Central memory CD8-positive, alpha-beta T cell (primary cell): ENCODE measurements around the gene MYL12A.

Experiments used
- ATAC-seq: fragments of 150-1000 bp; cut with Tn5 transposase; replicated peaks from 2 replicates; pipeline ENCODE4 v1.10.0; 2022; ENCODE audit warnings: mild to moderate bottlenecking, moderate FRiP score, moderate number of reproducible peaks; ENCODE audit not compliant: poor library complexity, severe bottlenecking; ENCODE audit errors: extremely low read depth
- DNase-seq, 2 donors: peaks; one replicate each; pipeline ENCODE4 v3.0.0; 2021; ENCODE audit warnings: low spot score in 2 of 2
- H3K27ac Mint-ChIP-seq: one replicate; pipeline ENCODE4 v1.8.0; 2022; ENCODE audit warnings: low read depth, mild to moderate bottlenecking, moderate library complexity, mixed read lengths
- H3K27me3 Mint-ChIP-seq: one replicate; pipeline ENCODE4 v1.8.0; 2022; ENCODE audit warnings: mixed read lengths
- H3K36me3 Mint-ChIP-seq: one replicate; pipeline ENCODE4 v1.8.0; 2022; ENCODE audit warnings: mild to moderate bottlenecking, moderate library complexity, mixed read lengths; ENCODE audit not compliant: insufficient read depth
- H3K4me1 Mint-ChIP-seq: one replicate; pipeline ENCODE4 v1.8.0; 2022; ENCODE audit warnings: mixed read lengths
- H3K4me3 Mint-ChIP-seq: one replicate; pipeline ENCODE4 v1.8.0; 2022; ENCODE audit warnings: mild to moderate bottlenecking, moderate library complexity, mixed read lengths
- H3K9me3 Mint-ChIP-seq: one replicate; pipeline ENCODE4 v1.8.0; 2022; ENCODE audit warnings: mixed read lengths

MYL12A gene

GRCh38 chr18:3251249-3251962 is 3.8 kb downstream of the MYL12A start:
- ATAC-seq = no peak
- no peak for DNase-seq
- Mint-ChIP-seq H3K27me3 (no peaks in the 10 kb centered on the region), H3K27ac (peak overlapping the region; percentile 55), H3K36me3 (peaks cover 68% of the 10 kb centered on the region), H3K9me3 (no peaks in the 10 kb centered on the region), H3K4me1 (peaks cover 72% of the 10 kb centered on the region), H3K4me3 (peak overlapping the region; percentile 61)

DNA sequence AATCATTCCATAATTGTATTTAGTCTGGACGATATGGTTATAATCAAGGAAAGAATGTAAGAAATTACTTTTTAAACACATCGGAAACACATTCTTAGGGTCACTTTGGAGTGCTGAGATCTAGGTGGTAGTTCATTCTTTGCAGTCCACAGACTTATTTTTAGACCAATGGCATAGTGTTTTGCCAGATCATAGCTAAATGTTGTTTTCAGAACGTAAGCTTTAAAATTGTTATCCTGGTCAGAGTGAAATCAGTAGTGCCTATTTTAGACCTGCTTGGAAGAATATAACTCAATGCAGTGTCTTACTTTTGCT is 4.3 kb downstream of the MYL12A start:
- Mint-ChIP-seq H3K27me3 (no peaks in the 10 kb centered on the region), H3K4me1 (peaks cover 67% of the 10 kb centered on the region), H3K27ac (peak overlapping the region; percentile 55), H3K9me3 (no peaks in the 10 kb centered on the region), H3K4me3 (peak overlapping the region; percentile 61), H3K36me3 (peaks cover 69% of the 10 kb centered on the region)
- ATAC-seq (no peak), DNase-seq (no peak)

- Mint-ChIP-seq H3K36me3 (peaks cover 70% of the 10 kb centered on the region), H3K27me3 (no peaks in the 10 kb centered on the region), H3K9me3 (no peaks in the 10 kb centered on the region), H3K4me1 (peaks cover 70% of the 10 kb centered on the region), H3K4me3 (peak overlapping the region; percentile 61), H3K27ac (peak overlapping the region; percentile 55)
- ATAC-seq (no peak), DNase-seq (no peak)
Measured at GRCh38 chr18:3252843-3253242, 5.2 kb downstream of the MYL12A start.

DNA sequence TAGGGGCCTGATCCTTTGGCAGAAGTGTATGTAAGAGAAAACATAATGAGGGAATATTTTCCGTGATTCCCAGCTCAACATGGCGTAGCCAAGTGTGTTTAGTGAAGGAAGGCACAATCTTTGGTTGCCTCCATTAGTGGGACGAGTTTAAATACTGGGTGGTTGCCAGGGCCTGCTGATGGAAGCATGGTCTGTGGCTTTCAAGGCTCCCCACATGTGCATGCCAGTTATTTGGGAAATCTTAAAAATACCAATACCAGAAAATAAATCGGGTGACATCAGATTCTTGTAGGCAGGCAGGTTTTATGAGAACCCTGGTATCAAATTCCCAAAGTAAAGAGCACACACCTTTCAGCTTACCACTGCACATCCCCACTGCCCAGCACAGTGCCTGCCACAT is 7.1 kb downstream of the MYL12A start:
- ATAC-seq = no peak
- no peak for DNase-seq
- Mint-ChIP-seq H3K4me1 (peaks cover 82% of the 10 kb centered on the region), H3K4me3 (peak overlapping the region; percentile 4), H3K9me3 (no peaks in the 10 kb centered on the region), H3K27ac (peak overlapping the region; percentile 55), H3K36me3 (peaks cover 67% of the 10 kb centered on the region), H3K27me3 (no peaks in the 10 kb centered on the region)

DNA sequence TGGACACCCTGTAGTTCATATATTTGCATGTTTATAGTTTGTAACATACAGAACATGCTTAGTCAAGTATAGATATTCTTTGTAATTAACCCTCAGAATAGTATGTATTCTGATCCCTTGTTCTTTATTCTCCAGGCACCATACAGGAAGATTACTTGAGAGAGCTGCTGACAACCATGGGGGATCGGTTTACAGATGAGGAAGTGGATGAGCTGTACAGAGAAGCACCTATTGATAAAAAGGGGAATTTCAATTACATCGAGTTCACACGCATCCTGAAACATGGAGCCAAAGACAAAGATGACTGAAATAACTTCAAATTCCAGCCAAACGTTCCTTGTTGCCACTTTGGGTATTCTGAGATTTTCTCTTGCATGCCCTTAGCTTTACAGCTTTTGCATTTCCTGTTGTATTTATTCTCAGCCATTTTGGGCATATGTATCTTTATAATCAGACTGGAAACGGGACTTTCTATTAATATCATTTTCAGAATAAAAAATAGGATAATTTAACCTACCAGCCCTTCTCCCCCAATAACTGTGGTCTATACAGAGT is 8.1 kb downstream of the MYL12A start:
- Mint-ChIP-seq H3K36me3 (peaks cover 60% of the 10 kb centered on the region), H3K4me1 (peaks cover 82% of the 10 kb centered on the region), H3K9me3 (no peaks in the 10 kb centered on the region), H3K27ac (peak overlapping the region; percentile 16), H3K27me3 (no peaks in the 10 kb centered on the region), H3K4me3 (no peak overlapping the region)
- ATAC-seq = no peak
- DNase-seq = no peak

GRCh38 chr18:3256693-3257626 is 9.4 kb downstream of the MYL12A start:
- peaks cover 68% of the 10 kb centered on the region for H3K36me3 Mint-ChIP-seq
- no peaks in the 10 kb centered on the region for H3K27me3 Mint-ChIP-seq
- peaks cover 76% of the 10 kb centered on the region for H3K4me1 Mint-ChIP-seq
- no peaks in the 10 kb centered on the region for H3K9me3 Mint-ChIP-seq
- no peak overlapping the region for H3K4me3 Mint-ChIP-seq
- H3K27ac Mint-ChIP-seq = no peak overlapping the region
- DNase-seq (no peak), ATAC-seq (no peak)

DNA sequence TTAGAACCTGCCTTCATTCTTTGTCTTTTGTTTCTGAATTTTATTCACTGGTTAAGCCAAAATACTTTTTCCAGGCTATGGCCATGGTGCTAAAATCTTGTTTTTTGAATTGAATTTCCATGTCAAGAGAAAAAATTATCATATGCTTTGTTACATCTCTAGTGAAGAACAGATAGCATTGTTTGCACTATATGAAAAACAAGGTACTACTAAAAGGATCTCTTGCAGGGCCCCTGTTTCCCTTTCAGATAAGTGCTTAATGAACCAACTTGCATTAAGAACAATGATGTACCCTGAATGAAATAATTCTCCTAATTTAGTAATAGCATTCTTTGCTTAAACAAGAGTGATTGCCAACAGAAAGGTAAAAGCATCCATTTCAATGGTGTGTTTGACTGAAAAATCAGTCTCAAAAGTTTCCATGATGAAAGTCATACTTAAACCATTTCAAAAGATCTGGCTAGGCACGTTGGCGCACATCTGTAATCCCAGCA is 10.1 kb downstream of the MYL12A start:
- Mint-ChIP-seq H3K4me1 (peaks cover 73% of the 10 kb centered on the region), H3K4me3 (no peak overlapping the region), H3K9me3 (no peaks in the 10 kb centered on the region), H3K36me3 (peaks cover 71% of the 10 kb centered on the region), H3K27me3 (no peaks in the 10 kb centered on the region), H3K27ac (peak overlapping the region; percentile 20)
- no peak for ATAC-seq
- no peak for DNase-seq

GRCh38 chr18:3260995-3261372 is 13.4 kb downstream of the MYL12A start:
- Mint-ChIP-seq H3K9me3 (no peaks in the 10 kb centered on the region), H3K4me1 (peaks cover 77% of the 10 kb centered on the region), H3K36me3 (peaks cover 43% of the 10 kb centered on the region), H3K4me3 (peak overlapping the region; percentile 90), H3K27me3 (no peaks in the 10 kb centered on the region), H3K27ac (peak overlapping the region; percentile 91)
- no peak for ATAC-seq
- no peak for DNase-seq

DNA sequence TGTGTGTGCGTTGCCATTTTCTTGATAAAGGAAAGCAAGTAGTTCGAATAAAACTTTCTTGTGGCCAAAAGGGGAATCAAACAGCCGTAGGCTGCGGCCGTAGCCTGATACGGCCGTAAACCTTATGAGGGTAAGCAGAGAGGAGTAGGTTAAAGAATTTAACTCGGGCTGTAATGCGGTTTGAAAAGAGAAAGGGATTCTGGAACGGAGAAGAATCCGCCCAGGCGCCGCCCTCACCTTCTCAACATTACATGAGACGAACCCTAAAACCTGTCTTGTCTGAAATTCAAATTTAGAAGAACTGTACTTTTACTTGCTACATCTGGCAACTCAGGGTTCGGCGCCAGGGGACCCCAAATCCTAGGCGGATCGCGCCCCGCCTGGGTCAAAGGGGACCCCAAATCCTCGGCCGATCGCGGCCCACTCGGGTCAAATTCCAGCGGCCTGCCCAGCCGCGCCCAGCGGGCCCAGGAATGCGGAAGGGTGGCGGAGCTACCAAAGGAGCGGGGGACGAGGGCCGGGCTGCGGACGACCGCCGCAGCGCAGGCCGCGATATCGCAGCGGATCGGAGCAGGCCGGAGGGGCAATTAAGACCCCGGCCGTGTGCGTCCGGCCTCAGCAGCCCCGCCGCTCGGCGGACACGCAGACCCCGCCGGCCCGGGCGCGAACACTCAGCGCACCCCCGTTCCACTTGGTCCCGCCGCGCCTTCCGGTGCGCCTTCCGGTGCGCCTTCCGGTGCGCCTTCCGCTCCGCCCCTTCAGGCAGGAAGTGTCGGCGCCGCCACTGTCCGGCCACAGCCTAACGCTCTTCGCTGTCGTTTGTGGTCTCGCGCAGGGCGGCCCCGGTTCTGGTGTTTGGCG is 14.0 kb downstream of the MYL12A start, which contains the start of gene MYL12B:
Gene MYL12B (plus strand): TSS at position 761 of the 861 bp plus-strand sequence. CDS start 10,766 bp downstream, outside the sequence.
- peak within 1 kb of the TSS; percentile 90 for H3K4me3 Mint-ChIP-seq
- DNase-seq (peak; percentile 71), ATAC-seq (peak; percentile 73)
- peaks cover 78% of the 10 kb centered on the region for H3K4me1 Mint-ChIP-seq
- H3K9me3 Mint-ChIP-seq = no peaks in the 10 kb centered on the region
- H3K36me3 Mint-ChIP-seq = peaks cover 37% of the 10 kb centered on the region
- peak within 1 kb of the TSS; percentile 91 for H3K27ac Mint-ChIP-seq
- no peaks in the 10 kb centered on the region for H3K27me3 Mint-ChIP-seq

DNA sequence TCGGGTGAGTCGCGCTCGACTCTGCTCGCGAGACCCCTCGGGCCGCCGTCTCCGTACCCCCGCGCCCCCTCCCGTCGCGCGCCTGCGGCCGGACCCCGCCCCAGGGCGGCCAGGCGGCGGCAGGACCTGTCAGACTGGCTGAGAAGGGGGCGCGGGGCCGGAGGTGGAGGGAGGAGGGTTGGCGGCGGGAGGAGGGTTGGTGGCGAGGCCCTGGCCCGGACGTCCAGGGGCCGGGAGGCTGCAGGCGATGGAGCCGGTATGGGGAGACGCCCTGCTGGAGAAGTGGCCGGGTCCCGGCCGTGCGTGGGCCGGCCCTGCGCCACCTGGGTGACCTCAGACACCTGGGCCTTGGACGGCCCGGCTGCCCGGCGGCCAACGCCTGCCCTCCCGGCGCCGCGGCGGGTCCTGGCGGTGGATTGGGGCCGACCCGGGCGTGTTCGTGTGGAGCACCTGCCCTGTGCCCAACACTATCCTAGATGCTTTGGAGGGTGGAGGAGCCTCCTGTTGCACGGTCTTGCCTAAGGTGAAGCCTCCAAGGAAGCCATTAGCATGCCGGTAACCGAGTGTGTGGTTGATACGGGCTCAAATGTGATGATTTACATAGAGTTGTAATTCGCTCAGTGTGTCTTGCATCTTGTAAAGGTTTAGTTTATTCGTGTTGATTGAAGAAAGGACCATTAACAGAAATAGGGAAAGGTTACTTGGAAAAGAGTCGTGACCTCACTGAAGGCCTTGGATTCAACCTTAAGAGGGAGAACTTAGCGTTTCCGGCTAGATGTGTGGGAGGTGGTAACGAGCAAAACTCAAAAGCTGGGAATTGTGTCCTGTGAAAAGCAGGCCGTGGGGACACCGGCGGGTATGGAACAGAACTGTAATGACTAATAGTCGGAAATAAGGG is 14.9 kb downstream of the MYL12A start:
- DNase-seq = peak in 1 of 2 donors; percentile 28
- H3K4me3 Mint-ChIP-seq = peak overlapping the region; percentile 90
- peak; percentile 40 for ATAC-seq
- H3K36me3 Mint-ChIP-seq = peaks cover 28% of the 10 kb centered on the region
- H3K27ac Mint-ChIP-seq = peak overlapping the region; percentile 91
- H3K27me3 Mint-ChIP-seq = no peaks in the 10 kb centered on the region
- no peaks in the 10 kb centered on the region for H3K9me3 Mint-ChIP-seq
- peaks cover 82% of the 10 kb centered on the region for H3K4me1 Mint-ChIP-seq

- H3K27me3 Mint-ChIP-seq = no peaks in the 10 kb centered on the region
- DNase-seq (no peak), ATAC-seq (no peak)
- H3K4me3 Mint-ChIP-seq = peak overlapping the region; percentile 90
- peak overlapping the region; percentile 91 for H3K27ac Mint-ChIP-seq
- H3K36me3 Mint-ChIP-seq = peaks cover 20% of the 10 kb centered on the region
- no peaks in the 10 kb centered on the region for H3K9me3 Mint-ChIP-seq
- peaks cover 79% of the 10 kb centered on the region for H3K4me1 Mint-ChIP-seq
Measured at GRCh38 chr18:3263132-3263700, 15.6 kb downstream of the MYL12A start.
